GM11168 (cell line): ENCODE data around the gene POTEI.
"Not testable (repeated sequence)": the region's sequence is repeated elsewhere in the genome, so short reads cannot be mapped to it uniquely, and the experiment has no call there.

Experiments
- in situ Hi-C: fragments of 300-500 bp; cut with MboI; formaldehyde crosslinking; loops from one replicate; pipeline ENCODE4 v1.12.0; 2022; ENCODE audit warnings: low sequenced_read_pairs; ENCODE audit not compliant: unreplicated experiment

Gene POTEI

DNA sequence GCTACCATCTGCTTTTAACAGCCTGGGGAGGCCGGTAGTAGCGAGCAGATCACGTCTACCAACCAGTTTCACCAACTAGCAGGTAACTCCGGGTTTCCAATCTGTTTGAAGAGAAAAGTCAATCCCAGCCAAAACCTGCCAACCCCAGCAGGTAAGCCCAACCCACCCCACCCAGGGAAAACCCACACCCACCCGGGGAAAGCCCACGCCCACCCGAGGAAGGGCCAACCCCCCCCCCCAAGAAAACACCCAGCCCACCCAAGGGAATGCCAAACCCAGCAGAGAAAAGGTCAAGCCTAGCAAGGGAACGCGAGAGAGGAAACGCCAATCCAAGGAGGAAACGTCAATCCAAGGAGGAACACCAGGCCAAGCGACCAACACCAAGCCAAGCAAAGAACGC is at the start of gene POTEI:
Gene POTEI (minus strand): TSS at position 101 of the 400 bp plus-strand sequence. CDS start 93 bp downstream, at position 8.
- in situ Hi-C loops: not testable (repeated sequence)

DNA sequence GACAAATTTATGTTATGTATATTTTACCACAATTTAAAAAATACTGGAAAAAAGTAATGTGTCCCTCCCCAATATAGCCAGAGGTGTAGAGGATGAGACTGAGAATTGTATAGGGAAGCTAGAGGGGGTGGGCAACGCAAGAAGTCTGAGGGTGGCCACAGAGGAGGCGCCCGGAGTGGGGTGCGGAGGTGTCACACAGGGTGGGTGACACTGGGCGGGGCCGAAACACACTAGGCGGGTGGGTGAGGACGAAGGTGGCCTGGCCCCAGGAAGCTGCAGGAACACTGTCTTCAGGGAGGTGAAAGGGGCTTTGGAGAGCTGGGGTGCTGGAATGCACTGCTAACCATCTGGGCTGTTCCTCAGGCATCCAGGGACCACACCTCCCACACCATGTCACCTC is 47.3 kb upstream of the POTEI start:
- in situ Hi-C loops: not testable (repeated sequence)

DNA sequence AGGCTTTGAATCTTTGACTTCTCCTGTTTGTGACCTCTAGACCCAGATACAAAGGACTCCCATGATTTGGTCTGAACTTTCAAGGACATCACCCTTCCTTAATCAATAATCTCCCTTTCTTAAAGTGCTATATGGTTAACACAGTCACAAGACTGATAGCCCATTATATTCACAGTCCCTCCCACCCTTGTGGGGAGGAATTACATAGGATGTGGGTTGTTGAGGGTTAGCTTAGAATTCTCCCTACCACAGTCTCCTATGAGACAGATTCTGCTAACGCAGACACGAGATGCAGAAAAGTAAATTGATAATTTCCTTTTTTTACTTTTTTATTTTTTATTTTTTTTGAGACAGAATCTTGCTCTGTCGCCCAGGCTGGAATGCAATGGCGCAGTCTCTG is 45.0 kb upstream of the POTEI start:
- in situ Hi-C loops: not testable (repeated sequence)

DNA sequence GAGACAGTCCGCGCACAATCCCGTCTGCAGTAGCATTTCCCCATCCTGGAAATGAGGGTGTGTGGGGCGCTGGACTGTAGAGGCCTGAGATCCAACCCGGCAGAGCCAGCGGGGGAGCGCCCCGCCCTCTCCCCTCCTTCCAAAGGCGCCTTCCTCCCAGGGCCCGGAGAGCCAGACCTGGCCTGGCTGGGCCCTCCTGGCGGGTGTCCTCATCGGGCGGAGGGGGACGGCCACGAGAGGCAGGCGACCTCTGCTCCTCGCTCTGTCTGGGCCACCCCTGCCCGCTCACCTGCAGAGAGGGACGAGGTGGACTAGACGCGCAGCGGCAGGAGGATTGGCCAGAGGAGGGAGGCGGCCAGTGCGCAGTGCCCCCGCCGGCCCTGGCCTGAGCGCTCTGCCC is 40.3 kb upstream of the POTEI start:
- in situ Hi-C loops: not testable (repeated sequence)

DNA sequence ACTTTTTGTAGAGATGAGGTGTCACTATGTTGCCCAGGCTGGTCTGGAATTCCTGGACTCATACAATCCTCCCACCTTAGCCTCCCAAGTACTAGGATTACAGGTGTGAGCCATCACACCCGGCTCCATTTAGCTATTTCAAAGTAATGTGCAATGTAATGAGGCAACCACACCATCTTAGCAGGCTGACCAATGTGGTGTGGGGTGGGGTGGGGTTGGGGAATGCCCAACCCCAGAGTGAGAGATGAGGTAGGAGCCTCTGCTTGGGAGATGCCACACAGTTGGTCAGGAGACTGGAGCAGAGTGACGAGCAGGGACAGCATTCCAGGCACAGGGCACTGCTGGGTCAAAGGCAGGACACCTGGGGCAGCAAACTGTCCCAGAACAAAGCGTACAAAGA is 39.3 kb upstream of the POTEI start:
- in situ Hi-C loops: not testable (repeated sequence)

DNA sequence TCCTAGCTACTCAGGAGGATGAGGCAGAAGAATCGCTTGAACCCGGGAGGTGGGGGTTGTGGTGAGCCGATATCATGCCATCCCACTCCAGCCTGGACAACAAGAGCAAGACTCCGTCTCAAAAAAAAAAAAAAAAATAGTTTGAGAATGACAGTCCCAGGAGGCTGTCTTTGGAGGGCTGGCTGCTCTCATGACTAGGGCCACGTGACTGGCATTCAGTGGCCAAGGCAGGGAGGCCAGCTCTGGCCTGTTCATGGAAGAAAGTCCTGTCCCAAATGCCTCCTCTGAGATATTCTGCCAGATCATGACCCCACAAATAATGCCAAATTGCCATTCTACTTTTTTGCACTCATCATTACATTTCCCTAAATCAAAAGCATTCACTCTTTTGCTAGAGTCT is 35.9 kb upstream of the POTEI start:
- in situ Hi-C loops: not testable (repeated sequence)

DNA sequence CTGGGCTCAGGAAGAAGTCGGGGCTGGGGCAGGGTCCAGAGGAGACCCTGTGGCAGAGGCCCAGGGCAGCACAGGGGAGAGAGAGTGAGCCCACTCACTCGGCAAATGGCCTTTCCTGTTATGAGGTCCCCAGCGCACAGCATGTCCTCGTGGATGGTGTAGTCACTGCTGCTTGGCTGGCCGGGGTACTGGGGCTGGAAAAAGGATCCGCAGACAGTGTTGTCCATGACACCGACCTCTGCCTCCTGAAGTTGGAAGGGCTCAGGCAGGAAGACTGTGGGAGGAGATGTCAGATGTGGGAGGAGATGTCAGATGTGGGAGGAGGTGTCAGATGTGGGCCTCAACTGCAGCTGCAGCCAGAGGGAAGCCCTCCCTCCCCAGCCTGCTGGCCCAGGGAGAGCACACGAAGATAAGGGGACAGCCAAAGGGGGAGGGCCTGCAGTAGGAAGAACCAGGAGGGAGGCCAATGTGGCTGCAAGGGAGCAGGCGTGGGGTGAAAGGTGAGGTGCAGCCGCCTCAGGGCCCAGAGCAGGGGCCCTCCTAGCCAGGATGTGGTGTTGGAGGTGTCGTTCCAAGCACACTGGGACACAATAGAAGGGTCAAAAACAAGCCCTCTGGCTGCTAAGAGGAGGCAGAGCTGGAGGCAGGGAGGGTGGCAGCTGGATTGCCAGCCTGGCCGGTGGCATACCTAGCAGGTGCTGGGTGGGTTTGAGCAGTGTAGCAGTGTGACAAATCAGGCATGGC is 34.8 kb upstream of the POTEI start:
- in situ Hi-C loops: not testable (repeated sequence)

DNA sequence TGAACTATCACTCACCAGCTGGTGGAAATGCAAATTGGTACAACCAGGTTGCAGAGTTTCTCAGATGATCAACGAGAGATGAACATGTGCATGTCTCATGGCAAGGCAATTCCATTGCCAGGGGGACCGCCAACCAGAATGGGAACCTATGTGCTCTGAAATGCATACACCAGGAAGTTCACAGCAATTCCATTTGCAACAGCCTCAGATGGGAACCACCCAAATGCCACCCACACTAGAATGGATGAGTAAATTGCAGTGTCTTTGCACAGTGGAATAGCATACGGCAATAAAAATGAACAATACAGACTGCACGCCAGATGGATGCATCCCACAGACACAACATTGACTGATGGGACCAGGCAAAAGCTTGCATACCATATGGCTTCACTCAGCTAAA is 33.7 kb upstream of the POTEI start:
- in situ Hi-C loops: not testable (repeated sequence)

DNA sequence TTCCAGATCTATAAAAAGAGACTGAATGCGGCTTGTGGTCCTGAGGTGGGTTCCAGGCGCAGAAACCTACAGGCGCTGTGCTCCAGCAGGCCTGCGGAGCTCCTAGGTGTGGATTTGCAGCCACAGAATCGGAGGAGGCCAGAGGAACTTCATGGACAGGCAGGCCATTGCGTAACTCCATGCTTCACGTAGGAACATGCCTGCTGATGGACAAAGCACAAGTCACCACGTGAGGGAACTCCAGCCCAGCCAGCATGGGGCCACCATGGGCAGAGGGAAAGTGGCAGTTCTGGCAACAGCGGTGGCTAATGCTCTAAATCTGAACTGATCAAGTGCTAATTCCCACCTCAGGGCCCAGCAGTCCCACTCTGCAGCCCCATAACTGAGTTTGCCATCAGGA is 29.1 kb upstream of the POTEI start:
- in situ Hi-C loops: loop anchor here (10.0 kb wide), 1 partner anchor 47 kb away; no protein-coding TSS in a partner anchor

DNA sequence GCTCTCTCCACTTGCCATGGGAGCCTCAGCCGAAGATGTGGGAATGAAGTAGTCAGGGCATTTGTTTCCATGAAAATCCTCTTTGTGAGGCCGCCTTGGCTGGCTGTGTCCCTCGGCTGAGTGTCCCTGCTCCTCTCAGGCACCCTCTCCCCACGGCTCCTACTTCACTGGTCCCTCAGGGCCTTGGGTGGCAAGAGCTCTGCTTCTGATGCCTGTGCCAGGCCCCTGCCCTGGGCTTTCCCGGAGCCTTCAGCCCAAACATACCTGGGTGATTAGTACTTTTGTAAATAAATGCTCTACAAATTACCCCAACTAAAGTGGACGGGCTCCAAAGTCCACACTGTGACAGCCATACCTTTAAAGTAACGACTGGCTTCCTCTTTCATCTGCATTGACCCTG is 27.5 kb upstream of the POTEI start:
- in situ Hi-C loops: loop anchor here (10.0 kb wide), 1 partner anchor 48 kb away; no protein-coding TSS in a partner anchor

DNA sequence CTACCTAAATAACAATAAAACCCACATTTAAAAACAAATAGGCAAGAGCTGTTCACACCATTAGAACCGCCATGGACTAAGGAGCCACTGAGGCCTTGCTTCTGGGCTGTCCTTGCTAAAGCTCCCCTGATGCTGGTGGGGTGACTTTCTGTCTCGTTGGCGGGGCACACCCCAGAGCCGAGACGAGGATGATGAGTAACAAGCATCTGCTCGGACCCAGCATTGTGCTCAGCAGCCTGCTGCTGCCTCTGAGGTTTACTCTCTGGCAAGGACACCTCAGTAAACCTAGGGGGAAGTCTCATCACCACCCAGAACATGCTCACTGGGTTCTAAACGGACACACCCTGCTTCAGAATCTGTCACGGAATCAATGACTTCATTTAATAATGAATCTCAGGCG is 22.5 kb upstream of the POTEI start:
- in situ Hi-C loops: loop anchor here (10.0 kb wide), 1 partner anchor 53 kb away; no protein-coding TSS in a partner anchor

DNA sequence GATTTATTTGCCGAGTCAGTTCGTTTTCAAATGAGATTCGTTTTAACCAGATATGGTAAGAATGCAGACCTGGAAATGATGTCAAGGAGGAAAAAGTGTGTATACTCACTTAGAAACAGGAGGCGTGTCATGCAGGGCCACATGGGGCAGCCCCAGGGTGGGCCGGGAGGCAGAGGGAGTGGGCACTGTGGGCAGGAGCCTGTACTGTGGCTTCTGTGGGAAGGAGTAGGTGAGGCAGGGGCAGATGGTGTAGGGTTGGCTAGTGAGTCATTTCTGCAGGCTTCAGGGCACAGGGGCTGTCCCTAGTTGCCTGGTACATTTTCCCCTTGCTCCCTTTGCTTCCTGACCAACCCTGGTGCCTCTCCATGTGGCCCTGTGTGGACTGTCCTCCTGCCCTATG is 22.1 kb upstream of the POTEI start:
- in situ Hi-C loops: loop anchor here (10.0 kb wide), 1 partner anchor 54 kb away; no protein-coding TSS in a partner anchor

DNA sequence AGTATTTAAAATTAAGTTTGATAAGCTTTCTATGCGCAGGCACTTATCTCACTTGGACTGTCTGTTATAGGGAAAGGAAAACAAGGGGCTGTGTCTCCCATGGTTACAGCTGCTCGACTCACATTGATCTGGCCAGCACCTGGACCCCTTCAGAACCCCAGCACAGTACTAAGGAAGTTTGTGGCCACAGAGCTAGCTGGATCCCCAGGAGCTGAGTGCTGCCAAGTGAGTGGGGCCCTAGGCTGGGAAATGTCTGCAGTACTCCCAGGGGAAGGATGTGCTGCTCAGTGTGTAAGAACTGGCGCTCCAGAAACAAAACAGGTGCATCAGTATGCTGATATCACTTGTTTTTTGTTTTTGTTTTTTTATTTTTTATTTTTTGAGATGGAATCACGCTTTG is 21.1 kb upstream of the POTEI start:
- in situ Hi-C loops: loop anchor here (10.0 kb wide), 1 partner anchor 55 kb away; no protein-coding TSS in a partner anchor

DNA sequence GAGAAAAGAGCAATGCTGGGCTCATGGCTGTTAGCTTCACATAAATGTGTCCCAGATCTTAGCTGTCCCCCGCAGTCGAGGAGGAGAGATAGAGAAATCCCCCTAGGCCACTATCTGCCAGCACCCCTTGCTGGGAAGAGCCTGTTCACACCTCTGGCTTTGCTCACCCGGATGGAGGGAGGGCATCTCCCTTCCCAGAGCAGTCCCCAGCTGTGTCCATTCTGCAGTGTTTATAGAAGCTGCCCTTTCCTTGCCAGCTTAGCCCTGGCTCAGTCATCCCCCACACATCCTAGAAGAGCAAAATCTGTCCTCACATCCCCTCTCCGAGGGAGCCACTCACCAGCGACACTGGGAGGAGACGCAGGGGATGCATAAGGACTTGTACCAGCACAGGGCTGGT is 20.4 kb upstream of the POTEI start:
- in situ Hi-C loops: not testable (repeated sequence)

DNA sequence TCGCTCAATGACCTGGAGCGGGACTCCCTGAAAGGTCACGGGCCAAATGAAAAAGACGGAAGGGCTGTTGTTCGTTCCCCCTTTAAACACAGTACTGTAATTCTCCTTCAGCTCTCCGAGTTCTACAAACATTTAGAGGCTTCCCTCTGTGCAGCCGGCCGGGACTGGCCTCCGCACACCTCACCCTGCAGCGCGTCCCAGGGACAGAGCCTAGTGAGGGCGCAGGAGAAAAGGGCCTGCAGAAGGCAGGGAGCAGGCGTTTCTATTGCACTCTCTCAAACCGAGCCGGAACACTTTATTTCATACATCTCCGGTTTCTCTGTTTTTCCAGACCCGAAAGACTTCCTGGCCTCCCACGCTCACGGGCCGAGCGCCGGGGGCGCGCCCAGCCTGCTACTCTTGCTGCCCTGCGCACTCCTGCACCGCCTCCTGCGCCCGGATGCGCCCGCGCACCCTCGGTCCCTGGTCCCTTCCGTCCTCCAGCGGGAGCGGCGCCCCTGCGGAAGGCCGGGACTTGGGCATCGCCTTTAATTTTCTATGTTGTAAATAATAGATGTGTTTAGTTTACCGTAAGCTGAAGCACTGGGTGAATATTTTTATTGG is 18.3 kb upstream of the POTEI start:
- in situ Hi-C loops: not testable (repeated sequence)

DNA sequence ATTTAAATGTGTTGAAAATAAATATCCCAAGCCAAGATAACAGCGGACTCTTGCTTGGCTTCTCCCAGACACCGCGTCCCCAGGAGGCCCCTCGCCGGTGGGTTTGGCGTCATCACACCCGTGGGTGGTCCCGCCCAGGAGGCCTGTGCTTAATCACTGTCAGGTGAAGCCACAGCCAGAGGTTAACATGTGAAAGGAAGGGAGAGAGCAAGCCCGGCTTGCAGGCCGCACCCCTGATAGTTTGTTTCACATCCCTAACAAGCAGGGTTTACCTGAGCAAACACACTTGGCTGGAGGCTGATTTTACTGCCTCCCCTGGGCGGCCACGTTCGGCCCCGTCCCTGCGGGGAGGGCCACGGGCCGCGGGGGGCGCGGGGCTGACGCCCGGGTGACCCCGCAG is 13.3 kb upstream of the POTEI start:
- in situ Hi-C loops: not testable (repeated sequence)

DNA sequence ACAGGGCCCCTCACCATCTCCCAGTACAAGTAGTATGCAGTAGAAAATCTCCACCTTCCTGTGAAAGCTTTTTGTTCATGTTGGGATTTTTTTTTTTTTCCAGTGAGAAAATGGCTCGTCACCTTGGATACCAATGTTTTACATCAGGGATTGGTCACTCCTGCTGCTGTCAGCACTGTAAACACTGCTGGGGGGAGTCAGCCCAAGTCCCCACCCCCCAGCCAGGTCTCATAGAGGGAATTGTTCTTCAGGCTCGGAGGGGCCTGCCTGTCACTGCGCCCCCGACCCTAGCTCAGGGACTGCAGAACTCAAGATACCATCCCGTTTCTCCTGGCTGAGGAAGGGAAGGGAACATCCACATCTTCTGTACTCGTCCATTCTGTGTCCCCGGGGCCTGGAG is 11.9 kb upstream of the POTEI start, which contains the start of gene CFC1B:
Gene CFC1B (plus strand): TSS at position 231 of the 400 bp plus-strand sequence. CDS start 263 bp downstream, outside the sequence.
- in situ Hi-C loops: not testable (repeated sequence)

DNA sequence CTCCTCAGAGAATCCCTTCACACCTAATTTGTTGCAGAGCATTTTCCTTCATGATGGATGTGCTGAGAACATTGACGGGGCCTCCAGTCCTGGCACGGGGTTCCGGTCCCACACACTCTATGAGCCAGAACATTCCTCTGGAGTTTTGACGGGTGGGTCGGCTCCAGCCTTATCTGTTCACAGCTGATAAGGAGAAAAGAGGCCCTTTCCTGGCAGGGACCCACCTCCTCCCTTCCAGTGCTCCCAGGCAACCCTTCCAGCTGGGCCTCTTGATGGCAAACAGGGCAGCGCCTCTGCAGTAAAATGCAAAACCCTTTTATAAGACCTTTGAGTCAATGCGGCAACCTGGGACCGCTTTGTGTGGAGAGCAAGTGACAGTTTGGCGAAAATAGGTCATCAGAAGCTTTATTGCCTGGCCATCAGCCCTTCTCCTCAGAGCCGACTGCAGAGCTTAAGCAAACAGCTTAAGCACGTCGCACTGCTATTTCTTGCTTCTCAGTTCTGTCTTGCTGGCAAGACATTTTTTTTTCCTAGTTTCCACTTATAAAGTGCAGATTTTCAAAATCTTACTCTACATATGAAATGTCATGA is 9.5 kb upstream of the POTEI start:
- in situ Hi-C loops: not testable (repeated sequence)

DNA sequence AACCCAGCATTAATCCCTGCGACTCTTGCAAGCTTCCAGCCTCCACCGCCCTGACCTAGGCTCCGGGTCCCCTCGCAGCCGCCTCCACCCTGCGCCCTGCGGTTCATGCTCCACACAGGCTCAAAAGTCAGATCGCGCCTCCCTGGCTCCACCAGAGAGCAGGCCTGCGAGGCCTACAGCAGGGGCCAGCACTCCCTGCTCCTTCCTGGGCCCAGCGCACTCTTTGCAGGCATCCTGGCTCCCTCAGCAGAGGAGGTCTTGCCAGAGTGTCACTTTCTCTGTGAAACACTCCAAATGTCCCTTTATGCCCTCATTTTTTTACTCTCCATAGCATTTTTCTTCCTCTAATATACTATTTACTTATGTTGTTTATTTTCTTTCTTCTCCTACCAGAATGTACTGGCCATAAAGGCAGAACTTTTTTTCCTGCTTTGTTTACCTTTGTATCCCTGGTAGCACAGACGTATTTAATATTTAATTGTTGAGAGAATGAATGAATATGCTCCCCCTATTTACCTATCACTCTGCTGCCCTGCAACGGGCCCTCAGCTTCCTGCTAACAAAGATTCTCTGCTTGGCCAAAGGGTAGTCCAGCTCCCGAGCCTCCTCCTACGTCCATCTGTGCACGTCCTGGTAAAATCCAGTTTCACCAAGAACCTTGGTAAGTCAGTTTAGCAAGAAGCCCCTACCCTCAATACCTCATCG is 2.8 kb upstream of the POTEI start:
- in situ Hi-C loops: not testable (repeated sequence)
